Activated T-cell treated with anti-CD3 and anti-CD28 coated beads, Interleukin-2, amount 50 U/mL, for 48 hours (primary cell): Measurements from ENCODE around the gene GTF2A2.
"Not testable (repeated sequence)": the region's sequence is repeated elsewhere in the genome, so short reads cannot be mapped to it uniquely, and the experiment has no call there.

Experiments used
- DNase-seq, 2 experiments: peaks; one replicate each; pipeline ENCODE4 v3.0.0-alpha.2; 2020

The GTF2A2 gene

DNA sequence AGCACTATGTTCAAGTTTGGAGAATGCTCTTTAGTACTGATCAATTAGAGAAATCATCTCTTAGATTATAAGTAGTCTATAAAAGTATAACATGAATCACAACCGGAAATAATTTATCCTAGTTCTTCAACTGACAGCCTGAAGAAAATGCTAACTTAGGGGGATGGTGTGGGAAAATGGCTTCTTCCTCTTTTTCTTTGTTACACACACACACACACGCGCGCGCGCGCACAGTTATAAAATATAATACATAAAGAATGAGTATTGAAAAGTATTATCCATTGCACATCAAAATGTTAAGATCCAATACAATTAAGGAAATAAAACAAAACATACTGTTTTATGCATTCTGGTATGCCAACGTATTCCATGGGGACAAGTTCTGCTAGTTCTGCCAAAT, 11.2 kb upstream of the GTF2A2 start:
- no peak for DNase-seq

DNA sequence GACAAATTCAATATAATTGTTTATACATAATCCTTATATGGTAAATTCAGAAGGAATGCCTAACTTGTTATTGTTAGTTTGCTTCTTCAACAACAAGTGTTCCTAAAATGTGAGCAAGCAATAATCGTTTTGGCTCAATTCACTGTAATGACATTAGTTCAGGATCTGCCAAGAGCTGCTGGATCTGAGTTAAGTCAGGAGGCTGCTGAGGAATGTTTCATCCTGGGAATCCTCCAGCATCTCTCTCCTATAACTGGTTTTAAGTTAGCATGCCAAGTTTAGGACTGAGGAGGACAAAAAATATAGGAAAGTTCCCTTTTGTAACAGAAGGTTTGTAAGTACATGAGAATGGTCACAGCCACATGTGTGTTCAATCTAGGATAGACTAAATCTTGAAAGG, 4.9 kb upstream of the GTF2A2 start:
- DNase-seq = no peak

DNA sequence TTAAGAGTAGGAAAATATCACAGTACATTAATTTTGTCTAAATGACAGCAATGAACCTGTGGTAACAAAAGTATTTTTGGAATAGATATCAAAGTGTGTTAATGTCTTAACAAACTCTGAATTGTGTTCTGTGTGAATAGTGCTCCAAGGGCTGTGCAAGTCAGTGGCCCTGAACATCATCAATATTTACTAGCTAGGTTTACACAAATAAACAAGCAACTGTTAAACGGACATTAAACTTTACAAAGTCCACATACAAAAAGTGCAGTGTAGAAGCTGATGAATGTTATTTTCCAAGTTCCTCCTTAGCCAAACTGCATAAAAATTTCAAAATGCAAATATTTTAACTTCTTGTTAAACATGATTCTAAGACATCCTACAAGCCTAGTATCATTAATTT, 2.1 kb upstream of the GTF2A2 start:
- DNase-seq = no peak

DNA sequence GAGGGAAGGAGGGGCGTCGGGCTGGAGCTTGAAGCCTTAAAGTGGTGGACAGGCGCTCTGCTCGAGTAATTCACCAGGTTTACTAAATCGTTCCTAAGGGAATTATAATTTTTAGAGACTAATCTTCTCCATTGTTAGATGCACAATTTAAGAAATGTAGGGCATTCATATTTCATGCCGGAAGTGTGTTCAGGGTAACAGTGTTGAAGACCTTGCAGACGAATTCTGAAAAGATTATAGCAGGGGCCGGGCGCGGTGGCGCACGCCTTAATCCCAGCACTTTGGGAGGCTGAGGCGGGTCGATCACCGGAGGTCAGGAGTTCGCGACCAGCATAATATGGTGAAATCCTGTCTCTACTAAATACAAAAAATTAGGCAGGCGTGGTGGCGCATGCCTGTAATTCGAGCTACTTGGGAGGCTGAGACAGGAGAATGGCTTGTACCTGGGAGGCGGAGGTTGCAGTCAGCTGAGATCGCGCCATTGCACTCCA, 365 bp upstream of the GTF2A2 start:
- DNase-seq = no peak

DNA sequence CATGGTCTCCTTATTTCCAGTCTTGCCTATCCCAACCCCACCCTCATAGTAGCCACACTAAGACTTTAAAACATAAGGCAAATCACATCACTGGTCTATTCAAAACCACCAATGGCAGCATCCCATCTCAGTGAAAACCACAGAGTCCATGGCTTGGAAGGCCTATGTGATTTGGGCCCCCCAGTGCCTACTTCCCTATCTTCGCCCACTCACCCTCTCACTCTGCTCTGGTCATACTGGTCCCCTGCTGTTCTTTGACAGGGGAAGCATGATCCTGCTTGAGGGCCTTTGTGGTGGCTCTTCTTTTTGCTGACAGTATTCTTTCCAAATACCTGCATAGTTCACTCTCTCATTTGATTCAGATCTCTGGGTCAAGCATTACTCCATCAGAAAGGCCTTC, 3.3 kb downstream of the GTF2A2 start:
- DNase-seq = no peak

DNA sequence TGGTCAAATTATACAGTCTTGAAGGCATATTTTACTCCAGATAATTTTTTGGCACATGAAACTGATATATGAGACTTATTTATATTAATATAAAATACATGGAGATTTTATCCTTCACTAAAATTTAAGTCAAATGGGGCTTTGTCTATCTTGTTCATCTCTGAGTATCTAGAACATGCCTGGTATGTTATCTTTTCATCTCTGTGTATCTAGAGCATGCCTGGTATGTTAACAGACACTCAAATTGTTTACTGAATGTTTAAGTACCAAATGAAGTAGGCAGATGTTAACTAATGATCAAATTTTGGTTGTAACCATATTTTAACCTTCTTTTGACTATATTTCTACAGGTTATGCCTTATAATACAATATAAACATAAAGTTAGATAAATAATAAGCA, 7.7 kb downstream of the GTF2A2 start:
- DNase-seq = no peak

DNA sequence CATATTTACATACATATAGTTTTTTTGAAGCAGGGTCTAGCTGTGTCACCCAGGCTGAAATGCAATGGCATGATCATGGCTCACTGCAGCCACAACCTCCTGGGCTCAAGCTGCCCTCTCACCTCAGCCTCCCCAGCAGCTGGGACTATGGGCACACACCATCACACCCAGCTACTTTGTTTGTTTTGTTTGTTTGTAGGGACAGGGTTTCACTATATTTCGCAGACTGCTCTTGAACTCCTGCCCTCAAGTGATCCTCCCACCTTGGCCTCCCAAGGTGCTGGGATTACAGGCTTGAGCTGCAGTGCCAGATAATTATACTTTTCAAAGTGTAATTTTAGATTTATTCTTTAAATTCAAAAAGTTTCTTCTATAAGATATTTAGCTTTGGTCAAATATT, 10.2 kb downstream of the GTF2A2 start:
- DNase-seq = no peak

DNA sequence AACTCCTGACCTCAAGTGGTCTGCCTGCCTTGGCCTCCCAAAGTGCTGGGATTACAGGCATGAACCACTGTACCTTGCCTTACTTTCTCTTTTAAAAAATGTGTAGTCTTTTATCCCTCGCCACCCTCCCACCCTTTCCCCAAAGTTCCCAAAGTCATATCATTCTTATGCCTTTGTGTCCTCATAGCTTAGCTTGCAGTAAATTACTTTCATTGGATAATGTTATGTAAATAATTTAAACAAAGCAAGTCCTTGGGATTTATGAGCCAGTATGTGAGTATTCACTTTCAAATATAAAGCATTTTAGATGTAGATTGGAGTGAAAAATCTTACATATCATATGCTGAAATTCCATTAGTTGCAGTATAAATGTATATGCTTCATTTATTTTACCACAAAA, 11.0 kb downstream of the GTF2A2 start:
- no peak for DNase-seq

DNA sequence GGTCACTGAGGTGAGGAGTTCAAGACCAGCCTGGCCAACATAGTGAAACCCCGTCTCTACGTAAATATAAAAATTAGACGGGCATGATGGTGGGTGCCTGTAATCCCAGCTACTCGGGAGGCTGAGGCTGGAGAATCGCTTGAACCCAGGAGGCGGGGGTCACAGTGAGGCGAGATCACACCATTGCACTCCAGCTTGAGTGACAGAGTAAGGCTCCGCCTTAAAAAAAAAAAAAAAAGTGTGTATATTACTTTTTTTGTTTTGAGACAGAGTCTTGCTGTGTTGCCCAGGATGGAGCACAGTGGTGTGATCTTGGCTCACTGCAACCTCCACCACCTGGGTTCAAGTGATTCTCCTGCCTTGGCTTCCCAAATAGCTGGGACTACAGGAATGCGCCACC, 11.5 kb downstream of the GTF2A2 start:
- DNase-seq = not testable (repeated sequence)

DNA sequence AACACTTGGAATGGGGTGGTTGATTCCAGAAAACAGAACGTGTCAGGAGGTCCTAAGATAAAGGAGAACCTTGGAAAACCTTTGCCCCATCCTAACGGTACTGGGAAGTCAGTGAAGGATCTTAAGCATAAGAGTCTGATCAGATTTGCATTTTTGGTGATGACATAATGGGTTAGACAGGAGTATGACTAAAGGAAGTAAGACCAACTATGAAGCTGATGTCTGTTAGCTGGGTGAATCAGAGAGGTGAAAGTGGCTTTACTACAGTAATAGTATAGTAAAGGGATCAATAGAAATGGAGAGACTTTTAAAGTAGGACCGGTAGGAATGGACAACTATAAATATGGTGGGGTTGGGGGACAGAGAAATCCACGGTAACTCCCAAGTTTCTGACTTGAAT, 12.6 kb downstream of the GTF2A2 start:
- DNase-seq = no peak

DNA sequence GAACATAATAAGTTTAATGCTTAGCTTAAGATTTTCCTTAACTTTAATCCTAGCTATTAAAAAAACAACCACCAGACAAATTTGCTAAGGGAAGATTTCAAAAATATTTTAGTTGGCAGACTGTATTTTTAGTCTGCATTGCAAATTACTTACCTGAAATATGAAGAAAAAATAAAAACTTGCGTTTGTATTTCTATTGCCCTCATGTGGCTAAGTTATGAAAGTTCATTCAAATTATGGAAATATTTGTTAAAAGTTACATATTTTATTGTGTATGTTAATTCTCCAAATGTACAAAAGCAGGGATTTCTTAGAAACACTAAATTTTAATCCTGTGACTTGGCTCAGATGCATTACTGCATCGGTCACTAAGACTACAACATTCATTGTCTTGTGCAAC, 15.0 kb downstream of the GTF2A2 start:
- DNase-seq = no peak

DNA sequence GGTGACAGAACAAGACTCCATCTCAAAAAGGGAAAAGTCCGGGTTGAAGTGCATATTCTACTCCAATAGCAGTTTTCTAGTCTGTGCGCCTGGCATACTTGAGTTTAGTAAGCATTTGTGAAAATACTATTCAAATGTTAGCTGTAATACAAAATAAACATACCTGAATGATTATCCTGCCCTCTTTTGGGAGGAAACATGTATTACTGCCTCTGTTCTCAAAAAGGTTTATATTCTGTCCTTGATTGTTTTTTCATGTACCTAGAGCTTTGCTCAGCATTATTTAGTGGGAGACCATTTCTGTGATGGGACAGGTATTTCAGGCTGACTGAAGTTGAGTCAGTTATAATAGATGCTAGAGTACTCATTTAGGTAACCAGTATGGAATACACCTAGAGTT, 19.8 kb downstream of the GTF2A2 start:
- not testable (repeated sequence) for DNase-seq

DNA sequence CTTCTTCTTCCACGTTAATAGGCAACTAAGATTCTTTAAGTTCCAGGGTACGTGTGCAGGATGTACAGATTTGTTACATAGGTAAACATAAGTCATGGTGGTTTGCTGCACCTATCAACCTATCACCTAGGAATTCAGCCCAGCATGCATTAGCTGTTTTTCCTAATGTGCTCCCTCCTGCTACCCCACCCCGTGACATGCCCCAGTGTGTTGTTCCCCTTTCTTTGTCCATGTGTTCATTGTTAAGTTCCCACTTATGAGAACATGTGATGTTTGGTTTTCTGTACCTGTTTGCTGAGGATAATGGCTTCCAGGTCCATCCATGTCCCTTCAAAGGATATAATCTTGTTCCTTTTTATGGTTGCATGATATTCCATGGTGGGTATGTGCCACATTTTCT, 21.1 kb downstream of the GTF2A2 start:
- DNase-seq = no peak

DNA sequence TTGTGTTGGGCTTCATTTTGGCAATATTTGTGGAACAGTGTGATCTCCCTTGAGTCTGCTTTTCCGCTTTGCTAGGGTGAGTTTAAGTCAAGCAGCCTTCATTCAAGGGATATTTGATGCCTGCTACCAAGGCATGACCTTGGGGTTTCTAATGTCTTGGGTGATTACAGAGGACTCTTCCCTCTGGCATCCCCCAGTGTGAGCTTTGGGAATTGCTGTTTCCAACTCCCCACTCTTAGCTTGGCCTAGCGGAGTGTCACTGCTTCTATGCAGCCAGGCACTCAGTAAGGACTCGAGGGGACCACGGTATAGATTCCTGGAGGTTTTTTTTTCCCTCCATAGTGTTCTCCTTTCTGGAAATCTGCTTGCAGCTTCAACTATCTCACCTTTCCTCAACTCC, 24.6 kb downstream of the GTF2A2 start:
- no peak for DNase-seq

DNA sequence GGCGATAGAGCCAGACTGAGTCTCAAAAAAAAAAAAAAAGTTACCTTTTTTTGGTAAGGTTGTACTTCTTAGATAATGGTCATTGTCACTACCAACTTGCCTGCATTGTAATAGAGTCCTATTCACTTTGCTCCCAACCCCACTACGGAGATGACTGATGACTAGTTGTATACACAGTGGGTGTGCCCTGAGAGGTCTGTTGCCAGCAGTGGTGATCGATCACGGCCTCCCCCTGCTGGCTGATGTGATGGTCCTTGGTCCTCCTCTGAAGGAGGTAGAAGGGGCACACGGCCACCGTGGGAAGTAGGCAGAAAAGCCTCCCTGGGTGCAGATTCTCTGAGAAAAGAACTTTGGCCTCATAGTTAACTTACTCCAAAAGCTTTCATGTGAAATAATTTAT, 35.0 kb downstream of the GTF2A2 start:
- peak; percentile 71 to 74 for DNase-seq

DNA sequence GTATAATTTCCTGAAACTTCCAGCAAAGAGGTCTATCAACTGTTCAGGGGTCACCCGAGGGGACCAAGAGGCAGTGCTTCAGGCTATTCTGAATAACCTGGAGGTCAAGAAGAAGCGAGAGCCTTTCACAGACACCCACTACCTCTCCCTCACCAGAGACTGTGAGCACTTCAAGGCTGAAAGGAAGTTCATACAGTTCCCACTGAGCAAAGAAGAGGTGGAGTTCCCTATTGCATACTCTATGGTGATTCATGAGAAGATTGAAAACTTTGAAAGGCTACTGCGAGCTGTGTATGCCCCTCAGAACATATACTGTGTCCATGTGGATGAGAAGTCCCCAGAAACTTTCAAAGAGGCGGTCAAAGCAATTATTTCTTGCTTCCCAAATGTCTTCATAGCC, 38.9 kb downstream of the GTF2A2 start:
- DNase-seq = no peak

DNA sequence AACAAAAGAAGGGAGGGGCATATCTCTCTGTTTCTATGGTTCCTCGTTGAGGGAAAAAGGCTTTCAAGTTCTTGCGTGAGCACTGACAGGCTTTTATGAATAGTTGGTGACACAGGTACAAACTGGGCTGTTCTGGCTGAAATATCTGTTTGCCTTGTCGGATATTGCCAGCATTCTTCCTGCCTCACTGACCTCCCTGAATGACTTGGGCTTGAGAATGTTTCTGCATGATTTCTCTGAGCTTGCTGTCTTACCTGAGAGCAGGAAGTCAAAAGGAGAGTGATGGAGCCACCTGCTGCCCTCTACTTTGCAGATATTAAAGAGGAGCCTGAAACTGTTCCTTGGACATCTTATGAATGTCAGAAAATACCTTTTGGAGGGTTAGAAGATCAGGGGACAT, 40.9 kb downstream of the GTF2A2 start:
- no peak for DNase-seq

DNA sequence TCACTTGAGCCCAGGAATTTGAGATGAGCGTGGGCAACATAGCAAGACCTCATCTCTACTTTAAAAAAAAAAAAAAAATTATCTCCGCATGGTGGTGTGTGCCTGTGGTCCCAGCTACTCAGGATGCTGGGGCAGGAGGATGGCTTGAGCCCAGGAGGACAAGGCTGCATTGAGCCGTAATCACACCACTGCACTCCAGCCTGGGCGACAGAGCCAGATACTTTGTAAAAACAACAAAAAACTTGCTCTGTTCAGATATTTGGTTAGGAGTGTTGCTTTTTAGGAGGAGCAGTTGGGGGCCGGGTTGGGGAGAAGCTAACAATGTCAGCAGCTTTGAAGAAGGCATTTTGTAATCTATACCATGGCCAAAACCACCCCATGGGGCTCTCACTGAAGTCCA, 41.7 kb downstream of the GTF2A2 start:
- DNase-seq = no peak

DNA sequence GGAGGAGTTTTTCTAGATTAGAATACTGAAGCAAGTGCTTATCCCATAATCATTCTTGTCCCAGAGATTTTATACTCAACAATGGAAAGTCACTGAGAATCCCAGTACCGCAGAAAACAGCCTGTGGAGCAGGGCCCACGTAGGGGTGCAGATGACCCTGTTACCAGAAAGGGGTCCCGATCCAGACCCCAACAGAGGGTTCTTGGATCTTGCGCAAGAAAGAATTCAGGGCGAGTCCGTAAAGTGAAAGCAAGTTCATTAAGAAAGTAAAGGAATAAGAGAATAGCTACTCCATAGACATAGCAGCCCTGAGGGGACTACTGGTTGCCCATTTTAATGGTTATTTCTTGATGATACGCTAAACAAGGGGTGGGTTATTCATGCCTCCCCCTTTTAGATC, 43.2 kb downstream of the GTF2A2 start:
- no peak for DNase-seq

DNA sequence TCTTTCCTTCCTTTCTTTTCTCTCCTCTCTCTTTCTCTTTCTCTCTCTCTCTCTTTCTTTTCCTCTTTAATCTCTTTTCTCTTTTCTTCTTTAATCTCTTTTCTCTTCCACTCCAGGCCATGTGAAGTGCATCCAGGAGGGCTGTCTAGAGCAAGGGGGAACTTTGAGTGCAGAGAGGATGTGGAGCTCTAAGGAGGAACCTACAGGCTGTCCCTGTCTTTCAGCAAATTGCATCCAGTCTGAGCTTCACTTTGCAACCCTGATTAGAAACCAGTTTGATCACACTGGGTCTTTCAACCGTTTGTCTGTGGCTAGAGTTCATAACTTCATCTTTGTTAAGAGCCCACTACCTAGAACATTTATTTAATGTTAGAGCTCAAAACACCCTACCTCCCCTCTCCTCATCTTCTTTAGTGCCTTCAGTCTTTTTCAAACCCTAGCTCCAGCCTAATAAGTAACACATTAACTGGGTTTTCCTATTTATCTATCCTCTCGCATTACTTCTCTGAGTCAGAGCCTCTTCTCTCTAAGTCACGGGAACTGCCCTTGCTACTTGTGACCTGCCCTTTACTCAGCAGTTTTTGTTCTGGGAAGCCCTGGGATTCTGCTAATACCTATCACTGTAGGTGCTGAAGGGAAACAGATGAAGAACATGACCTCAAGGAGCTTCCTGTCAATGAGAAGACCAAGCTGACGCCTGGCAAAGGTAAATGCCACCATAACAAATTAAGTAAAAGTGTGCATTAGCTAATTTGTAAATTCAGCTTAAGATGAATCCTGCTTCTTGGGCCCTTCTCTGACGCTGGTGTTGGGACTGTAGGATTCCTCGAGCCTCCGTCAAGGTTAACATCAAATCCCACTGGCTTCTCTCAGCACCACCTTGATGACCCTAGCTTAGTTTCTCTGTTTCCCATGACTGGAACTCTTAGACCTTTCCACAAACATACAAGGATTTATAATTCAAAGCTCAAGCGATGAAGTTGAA, 45.7 kb downstream of the GTF2A2 start, which contains the start of gene GCNT3:
Gene GCNT3 (plus strand): TSS at position 508 of the 985 bp plus-strand sequence. CDS start 6,456 bp downstream, outside the sequence.
- DNase-seq = no peak

DNA sequence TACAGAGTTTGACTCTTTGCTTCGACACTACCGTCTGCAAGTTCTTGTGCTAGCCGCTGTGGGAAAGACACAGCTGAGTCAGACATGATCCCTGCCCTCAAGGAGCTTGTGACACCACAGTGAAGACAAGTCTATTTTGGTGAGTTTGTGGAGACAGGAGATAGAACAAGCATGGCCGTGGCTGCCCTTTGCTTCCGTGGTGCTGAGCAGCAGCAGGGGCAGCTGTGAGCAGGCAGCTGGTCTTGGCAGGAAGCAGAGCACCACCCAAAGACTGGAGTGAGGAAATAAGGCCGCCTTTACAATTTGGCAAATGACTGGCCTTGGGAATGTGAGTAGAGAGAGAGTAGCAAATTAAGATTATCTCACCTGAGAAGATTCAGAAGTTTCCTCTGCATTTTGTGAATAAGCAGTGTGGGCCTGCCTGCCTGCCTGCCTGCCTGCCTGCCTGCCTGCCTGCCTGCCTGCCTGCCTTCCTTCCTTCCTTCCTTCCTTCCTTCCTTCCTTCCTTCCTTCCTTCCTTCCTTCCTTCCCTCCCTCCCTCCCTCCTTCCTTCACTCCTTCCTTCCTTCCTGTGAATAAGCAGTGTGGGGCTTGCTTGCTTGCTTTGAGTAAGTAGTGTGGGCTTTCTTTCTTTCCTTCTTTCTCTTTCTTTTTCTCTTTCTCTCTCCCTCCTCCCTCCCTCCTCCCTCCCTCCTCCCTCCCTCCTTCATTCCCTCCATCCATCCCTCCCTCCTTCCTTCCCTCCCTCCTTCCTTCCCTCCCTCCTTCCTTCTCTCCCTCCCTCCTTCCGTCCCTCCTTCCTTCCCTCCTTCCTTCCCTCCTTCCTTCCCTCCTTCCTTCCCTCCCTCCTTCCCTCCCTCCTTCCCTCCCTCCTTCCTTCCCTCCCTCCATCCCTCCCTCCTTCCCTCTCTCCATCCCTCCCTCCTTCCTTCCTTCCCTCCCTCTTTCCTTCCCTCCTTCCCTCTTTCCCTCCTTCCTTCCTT, 47.3 kb downstream of the GTF2A2 start:
- no peak for DNase-seq

DNA sequence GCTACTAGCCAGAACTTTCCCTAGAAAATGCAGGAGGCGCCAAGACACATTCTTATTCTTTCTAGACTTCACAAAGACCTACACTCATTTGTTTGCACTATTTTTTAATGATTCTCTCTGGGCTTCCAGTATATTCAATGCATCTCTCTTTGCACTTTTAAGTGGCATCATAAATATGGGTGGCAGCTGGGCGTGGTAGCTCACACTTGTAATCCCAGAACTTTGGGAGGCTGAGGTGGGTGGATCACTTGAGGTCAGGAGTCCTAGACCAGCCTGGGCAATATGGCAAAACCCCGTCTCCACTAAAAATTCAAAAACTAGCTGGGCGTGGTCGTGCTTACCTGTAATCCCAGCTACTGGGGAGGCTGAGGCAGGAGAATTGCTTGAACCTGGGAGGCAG, 51.3 kb downstream of the GTF2A2 start:
- no peak for DNase-seq

DNA sequence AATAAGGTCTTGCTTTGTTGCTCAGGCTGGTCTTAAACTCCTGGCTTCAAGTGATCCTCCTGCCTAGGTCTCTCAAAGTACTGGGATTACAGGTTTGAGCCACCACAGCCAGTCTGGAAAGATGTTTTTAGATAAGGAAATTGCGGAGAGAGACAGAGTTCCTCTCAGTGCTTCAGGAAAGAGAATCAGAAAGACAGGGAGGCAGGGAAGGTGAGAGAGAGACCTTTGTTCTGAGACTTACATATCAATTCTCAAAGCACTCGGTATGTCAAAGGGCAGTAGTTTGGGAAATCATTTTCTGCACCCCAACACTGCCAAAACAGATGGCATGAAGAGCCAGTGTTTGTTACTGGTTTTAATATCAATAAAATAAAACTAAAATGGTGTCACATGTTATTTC, 58.9 kb downstream of the GTF2A2 start:
- DNase-seq = no peak
